Ascending aorta (tissue), 2 donors: ENCODE results near the gene MRPS11. TPM values are rescaled to one million over a fixed set of nuclear protein-coding genes. Genes with fewer than 3 reads are reported as not detected.

Experiments
- DNase-seq, 2 donors: peaks; one replicate each; pipeline ENCODE4 v3.0.0-alpha.2; 2019; ENCODE audit warnings: low spot score in 2 of 2
- H3K27ac ChIP-seq, 2 donors: fragments of 200-600 bp; sonication (generic); one replicate each; pipeline ENCODE4 v1.5.1; 2016 to 2017; ENCODE audit warnings: mild to moderate bottlenecking in 1 of 2
- H3K27me3 ChIP-seq: fragments of 200-600 bp; sonication (generic); one replicate; pipeline ENCODE4 v1.5.1; 2017
- H3K36me3 ChIP-seq, 2 donors: fragments of 200-600 bp; sonication (generic); one replicate each; pipeline ENCODE4 v1.5.1; 2016
- H3K4me1 ChIP-seq, 2 donors: fragments of 200-600 bp; sonication (generic); one replicate each; pipeline ENCODE4 v1.5.1; 2016 to 2017; ENCODE audit warnings: mild to moderate bottlenecking in 1 of 2
- H3K4me3 ChIP-seq, 2 donors: fragments of 200-600 bp; sonication (generic); one replicate each; pipeline ENCODE4 v1.5.1; 2016 to 2017; ENCODE audit warnings: mild to moderate bottlenecking in 1 of 2
- H3K9me3 ChIP-seq, 2 donors: fragments of 200-600 bp; sonication (generic); one replicate each; pipeline ENCODE4 v1.5.1; 2016
- intact Hi-C: fragments of 100-400 bp; cut with DNase I; formaldehyde crosslinking; loops from one replicate; pipeline ENCODE4 v1.15.1; 2023
- total RNA-seq: library from RNA; depleted of rRNA; stranded (reverse); fragments of >200 nt; gene quantifications from one replicate; pipeline ENCODE4 v1.1.0, GENCODE V29; 2016
- TF ChIP-seq, protein P1 (sequence below), 3 experiments: fragments of 200-600 bp in 2 of 3; fragments of 450-650 bp in 1 of 3; sonication (generic) in 2 of 3; IDR thresholded peaks; one replicate each; pipeline ENCODE4 v1.5.1; 2016 to 2019; ENCODE audit warnings: antibody characterized with exemption in 3 of 3, mild to moderate bottlenecking in 1 of 3, moderate library complexity in 1 of 3

Gene MRPS11
- total RNA-seq, 1 donor from 2014 or later = 29.4 TPM

DNA sequence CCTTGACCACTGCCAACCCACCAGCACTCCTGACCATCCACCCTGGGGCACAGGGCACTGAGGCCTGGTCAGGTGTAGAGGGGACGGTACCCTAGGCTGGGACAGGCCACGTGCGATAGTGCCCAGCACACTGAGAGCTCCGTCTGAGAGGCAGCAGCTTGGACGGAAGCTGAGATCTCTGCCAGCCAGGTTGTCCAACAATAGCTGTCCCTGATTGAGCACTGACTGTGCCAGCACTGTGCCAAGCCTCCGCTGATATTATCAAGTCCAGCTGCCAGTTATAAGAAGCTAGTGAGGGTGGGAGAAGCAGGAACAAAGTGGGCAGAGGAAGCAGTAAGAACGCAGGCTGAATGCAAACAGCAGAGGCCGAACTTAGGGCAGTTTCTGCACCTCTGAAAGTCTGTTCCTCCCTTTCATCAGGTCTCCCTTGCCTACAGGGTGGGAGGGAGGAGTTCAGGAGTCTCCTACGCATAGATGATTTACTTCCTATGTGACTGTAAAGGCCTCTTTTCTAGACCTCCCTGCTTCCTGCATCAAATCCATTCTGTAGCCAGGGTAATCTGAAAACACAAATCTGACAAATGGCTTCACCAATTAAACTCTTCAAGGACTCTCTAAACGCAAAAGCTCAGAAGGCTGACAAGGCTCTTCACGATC lies 29.7 kb downstream of the MRPS11 start:
- Histone ChIP-seq H3K9me3 (no peaks in the 10 kb centered on the region), H3K36me3 (peaks cover 0 to under 1% of the 10 kb centered on the region in 2 donors), H3K4me1 (no peaks in the 10 kb centered on the region), H3K27ac (no peak overlapping the region), H3K27me3 (no peaks in the 10 kb centered on the region), H3K4me3 (no peak overlapping the region)
- no peak for DNase-seq
- TF ChIP-seq, protein P1, sequence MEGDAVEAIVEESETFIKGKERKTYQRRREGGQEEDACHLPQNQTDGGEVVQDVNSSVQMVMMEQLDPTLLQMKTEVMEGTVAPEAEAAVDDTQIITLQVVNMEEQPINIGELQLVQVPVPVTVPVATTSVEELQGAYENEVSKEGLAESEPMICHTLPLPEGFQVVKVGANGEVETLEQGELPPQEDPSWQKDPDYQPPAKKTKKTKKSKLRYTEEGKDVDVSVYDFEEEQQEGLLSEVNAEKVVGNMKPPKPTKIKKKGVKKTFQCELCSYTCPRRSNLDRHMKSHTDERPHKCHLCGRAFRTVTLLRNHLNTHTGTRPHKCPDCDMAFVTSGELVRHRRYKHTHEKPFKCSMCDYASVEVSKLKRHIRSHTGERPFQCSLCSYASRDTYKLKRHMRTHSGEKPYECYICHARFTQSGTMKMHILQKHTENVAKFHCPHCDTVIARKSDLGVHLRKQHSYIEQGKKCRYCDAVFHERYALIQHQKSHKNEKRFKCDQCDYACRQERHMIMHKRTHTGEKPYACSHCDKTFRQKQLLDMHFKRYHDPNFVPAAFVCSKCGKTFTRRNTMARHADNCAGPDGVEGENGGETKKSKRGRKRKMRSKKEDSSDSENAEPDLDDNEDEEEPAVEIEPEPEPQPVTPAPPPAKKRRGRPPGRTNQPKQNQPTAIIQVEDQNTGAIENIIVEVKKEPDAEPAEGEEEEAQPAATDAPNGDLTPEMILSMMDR (IDR thresholded peaks at IDR 0.05) = no peak
- intact Hi-C loops = no loop called here

DNA sequence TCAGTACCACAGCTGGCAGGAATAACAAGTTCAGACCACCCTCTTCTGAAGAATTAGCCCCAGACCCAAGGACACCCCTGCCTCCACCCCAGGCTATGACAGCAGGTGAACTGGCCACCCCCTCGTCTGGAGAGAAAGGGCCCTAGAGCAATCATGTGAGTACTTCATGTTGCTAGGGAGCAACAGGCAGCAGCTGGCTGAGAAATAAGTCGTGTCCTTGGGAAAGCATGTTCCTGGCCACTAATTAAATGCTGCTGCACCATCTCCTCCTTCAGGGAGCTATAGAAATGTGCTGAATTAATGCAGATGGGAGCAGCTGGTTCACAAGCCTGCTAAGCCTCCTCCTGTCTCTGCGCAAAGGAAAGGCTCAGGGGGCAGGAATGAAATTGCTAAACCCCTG lies 31.5 kb downstream of the MRPS11 start:
- H3K4me1 ChIP-seq = no peaks in the 10 kb centered on the region
- H3K27me3 ChIP-seq = no peaks in the 10 kb centered on the region
- H3K4me3 ChIP-seq = no peak overlapping the region
- TF ChIP-seq, protein P1 (IDR thresholded peaks at IDR 0.05) = no peak
- DNase-seq = no peak
- intact Hi-C loops = no loop called here
- no peak overlapping the region for H3K27ac ChIP-seq
- no peaks in the 10 kb centered on the region for H3K9me3 ChIP-seq
- H3K36me3 ChIP-seq = peaks cover 0 to 17% of the 10 kb centered on the region in 2 donors

DNA sequence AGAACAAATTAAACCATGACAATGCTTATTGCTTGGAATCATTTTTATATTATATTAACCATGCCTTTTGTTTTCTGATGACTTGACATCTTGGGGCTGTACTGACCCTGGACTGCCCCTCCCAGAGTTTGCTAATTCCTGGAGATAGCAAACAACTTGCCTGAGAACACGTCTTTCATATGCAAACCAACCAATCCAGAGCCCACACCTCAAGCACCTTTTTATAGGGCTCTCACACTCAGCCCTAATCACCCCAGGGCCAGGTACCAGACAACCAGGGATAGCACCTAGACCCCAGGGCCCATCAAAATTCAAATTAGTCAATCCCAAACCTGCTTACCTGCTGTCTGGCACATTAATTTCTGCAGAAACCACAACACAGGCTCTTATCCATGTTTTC lies 36.9 kb downstream of the MRPS11 start:
- DNase-seq = no peak
- TF ChIP-seq, protein P1 (IDR thresholded peaks at IDR 0.05) = no peak
- no peaks in the 10 kb centered on the region for H3K27me3 ChIP-seq
- no peaks in the 10 kb centered on the region for H3K4me1 ChIP-seq
- H3K9me3 ChIP-seq = no peaks in the 10 kb centered on the region
- intact Hi-C loops = no loop called here
- no peak overlapping the region for H3K4me3 ChIP-seq
- no peak overlapping the region for H3K27ac ChIP-seq
- peaks cover 3 to 51% of the 10 kb centered on the region in 2 donors for H3K36me3 ChIP-seq

DNA sequence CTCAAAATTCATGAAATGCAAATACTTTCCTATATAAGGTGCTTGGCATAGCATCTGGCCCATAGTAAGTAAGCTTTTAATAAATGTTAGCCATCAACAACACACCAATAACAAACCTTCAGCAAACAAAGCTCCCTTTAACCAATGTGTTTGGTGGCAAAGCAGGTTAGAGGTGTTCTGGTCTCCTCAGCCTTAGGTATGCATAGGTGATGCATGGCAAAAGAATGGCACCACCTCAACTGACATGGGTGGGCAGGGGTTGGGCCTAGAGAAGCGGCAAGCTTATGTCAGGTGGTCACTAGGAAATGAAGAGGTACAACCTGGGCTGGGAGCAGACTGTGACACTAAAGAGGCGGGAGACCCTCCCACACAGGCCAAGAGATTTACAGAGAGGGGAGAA lies 38.2 kb downstream of the MRPS11 start:
- Histone ChIP-seq H3K27ac (no peak overlapping the region), H3K9me3 (no peaks in the 10 kb centered on the region), H3K4me1 (no peaks in the 10 kb centered on the region), H3K36me3 (peaks cover 5 to 62% of the 10 kb centered on the region in 2 donors), H3K4me3 (no peak overlapping the region), H3K27me3 (no peaks in the 10 kb centered on the region)
- TF ChIP-seq, protein P1 (IDR thresholded peaks at IDR 0.05) = no peak
- DNase-seq = no peak
- intact Hi-C loops = no loop called here

DNA sequence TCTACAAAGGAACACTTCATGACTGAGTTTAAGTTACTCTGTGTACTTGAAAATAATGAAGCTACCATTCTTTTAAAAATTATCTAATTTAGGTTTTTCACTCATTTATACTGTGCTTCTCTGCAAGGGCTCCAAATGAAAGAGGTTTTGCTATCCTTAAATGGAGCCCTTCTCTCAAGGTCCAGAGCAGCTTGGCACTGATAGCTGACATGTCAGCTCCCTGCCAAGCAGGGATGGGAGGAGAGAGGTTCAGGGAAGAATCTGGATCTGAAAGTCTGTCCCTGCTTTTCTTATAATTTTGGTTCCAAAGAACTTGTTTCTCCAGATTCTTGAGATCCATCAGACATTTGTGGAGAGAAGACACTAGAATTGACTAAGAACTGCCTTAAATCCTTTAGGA lies 39.1 kb downstream of the MRPS11 start:
- H3K36me3 ChIP-seq = peaks cover 11 to 65% of the 10 kb centered on the region in 2 donors
- no peak for DNase-seq
- no peaks in the 10 kb centered on the region for H3K27me3 ChIP-seq
- TF ChIP-seq, protein P1 (IDR thresholded peaks at IDR 0.05) = no peak
- no peak overlapping the region for H3K4me3 ChIP-seq
- intact Hi-C loops = no loop called here
- H3K4me1 ChIP-seq = no peaks in the 10 kb centered on the region
- no peak overlapping the region for H3K27ac ChIP-seq
- H3K9me3 ChIP-seq = no peaks in the 10 kb centered on the region

DNA sequence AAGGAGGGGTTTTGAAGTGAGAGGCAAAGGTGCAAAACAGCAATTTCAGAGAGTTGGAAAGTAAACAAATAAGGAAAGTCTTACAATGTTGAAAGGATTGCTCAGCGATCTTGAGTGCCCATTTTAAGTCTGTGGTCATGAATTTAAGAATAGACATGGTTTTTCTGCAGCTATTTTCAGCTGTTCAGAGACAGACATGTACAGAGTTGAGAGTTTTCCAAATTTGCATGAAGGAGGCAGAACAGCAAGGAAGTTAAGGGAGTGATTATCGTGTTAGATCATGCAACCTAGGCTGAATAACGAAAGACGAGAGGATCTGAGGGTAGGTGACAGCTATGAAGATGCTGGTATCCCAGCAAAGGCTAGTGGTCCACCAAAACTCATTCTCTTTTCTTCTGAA lies 41.8 kb downstream of the MRPS11 start:
- Histone ChIP-seq H3K4me3 (no peak overlapping the region), H3K36me3 (peaks cover 15 to 61% of the 10 kb centered on the region in 2 donors), H3K27me3 (no peaks in the 10 kb centered on the region), H3K4me1 (no peaks in the 10 kb centered on the region), H3K27ac (no peak overlapping the region), H3K9me3 (no peaks in the 10 kb centered on the region)
- TF ChIP-seq, protein P1 (IDR thresholded peaks at IDR 0.05) = no peak
- intact Hi-C loops = no loop called here
- no peak for DNase-seq
